GM21381 (cell line): Measurements from ENCODE around the gene GGA2.
"Not testable (repeated sequence)": the region's sequence is repeated elsewhere in the genome, so short reads cannot be mapped to it uniquely, and the experiment has no call there.

Source experiments
- ATAC-seq: cut with Tn5 transposase; IDR thresholded peaks from one replicate; pipeline ENCODE4 v1.9.1; 2021; ENCODE audit warnings: mild to moderate bottlenecking, moderate library complexity; ENCODE audit not compliant: unreplicated experiment

The GGA2 gene

GRCh38 chr16:23504453-23505179, 5.7 kb downstream of the GGA2 start:
- peak; percentile 63 for ATAC-seq

DNA sequence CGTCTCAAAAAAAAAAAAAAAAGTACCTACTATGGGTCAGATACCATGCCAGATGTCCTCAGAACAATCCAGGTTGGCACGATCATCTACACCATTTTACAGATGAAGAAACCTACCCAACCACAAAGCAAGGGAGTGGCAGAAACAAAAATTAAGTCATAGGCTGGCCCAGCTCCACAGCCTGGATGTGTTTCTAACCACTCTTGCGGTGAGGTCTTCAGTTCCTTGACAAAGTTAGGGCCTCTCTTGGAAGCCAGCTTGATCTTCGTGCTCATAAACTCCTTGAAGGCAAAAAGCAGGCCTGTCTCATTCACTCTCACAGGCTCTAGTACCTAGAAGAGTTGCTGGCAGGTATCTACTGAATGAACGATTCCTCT, 6.2 kb downstream of the GGA2 start:
- peak; percentile 11 for ATAC-seq

DNA sequence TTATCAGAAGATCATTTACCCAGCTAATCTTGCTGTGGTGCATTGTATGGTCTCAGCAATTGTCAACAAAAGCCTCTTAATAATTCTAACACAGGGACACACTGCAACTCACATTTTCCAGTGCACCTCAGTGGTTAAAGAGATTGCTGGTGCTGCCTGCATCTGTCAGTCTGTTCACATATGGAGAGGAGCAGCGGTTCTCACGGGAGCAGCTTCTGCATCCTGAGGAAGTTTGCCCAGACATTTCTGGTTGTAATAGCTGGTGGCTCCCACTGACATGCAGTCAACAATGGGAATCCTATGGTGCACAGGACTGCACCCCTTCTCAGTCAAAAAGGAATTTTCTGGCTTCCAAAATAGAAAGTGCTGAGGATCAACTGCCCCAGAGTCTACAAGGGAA, 7.8 kb downstream of the GGA2 start:
- ATAC-seq: no peak

- ATAC-seq: no peak
Measured at GRCh38 chr16:23501291-23501690, 9.0 kb downstream of the GGA2 start.

DNA sequence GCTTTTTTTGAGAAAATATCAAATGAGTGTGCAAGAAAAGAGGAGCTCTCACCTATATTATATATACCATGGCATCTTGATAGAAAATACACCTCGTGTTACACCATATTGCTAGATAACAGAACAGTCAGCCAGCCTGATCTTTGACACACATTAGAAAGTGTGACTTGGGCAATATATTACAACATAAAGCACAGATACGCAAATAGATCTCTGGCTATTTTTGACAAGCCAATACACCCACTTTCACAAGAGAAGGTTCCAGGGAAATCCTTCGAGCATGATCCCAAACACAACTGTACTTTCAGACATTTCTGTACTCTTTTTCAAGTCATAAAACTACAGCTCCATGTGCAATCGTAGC, 9.4 kb downstream of the GGA2 start:
- no peak for ATAC-seq

DNA sequence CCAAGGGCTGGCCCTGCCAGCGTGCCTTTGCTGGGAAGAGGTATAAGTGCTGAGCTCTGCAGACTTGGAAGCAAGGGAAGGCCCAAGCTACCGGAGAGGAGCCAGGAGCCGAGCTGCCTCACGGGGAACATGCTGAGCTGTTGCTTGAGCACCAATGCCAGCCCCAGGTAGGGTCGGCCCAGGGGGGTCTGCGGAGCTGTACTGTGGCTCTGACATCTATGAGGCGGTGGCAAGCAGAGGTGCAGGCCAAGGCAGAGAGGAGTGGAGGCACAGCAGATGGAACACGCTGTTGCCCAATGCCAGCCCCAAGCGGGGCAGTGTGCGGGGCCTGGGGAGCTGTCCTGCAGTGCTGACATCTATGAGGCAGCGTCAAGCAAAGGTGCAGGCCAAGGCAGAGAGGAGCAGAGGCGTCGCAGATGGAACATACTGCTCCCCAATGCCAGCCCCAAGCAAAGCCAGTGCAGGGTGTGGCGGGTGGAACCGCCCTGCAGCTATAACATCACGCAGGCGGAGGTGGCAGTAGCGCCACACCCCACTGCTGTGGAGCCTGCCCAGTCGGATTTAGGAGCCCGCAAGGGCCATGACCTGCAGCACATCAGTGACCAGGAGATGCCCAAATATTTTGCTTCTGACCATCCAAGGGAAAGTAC, 10.0 kb downstream of the GGA2 start:
- no peak for ATAC-seq

DNA sequence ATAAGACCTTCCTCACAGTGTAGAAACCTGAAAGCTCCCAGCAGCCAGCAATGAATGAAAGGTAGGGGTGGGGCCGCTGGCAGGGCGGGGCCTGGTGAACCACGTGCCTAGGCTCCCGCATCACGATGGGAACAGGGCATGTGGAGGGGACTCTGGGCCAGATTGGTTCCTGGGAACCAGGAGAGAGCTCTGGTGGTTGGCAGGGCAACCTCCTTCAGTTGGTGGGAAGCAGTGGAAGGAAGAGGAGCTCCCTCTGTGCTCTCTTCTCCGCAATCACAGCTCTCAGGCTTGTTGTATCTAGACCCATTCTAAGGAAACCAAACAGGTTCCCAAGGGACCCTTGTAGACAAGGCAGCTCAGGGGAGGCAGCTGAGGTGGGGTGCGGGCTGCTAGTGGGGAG, 10.5 kb downstream of the GGA2 start:
- no peak for ATAC-seq

DNA sequence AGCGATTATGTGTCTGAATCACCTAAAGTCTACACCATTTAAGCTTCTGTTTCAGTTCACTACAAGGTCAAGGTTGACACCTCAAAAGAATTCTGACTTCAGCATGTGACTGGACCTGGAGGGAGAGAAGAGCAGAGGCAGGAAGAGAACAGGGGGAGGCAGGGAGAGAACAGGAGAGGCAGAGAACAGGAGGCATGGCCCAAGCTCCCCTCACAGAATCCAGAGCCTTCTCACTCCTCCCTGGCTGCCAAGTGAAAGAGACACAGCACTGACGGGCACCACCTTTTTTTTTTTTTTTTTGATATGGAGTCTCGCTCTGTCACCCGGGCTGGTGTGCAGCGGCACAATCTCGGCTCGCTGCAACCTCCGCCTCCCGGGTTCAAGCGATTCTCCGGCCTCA, 11.4 kb downstream of the GGA2 start:
- ATAC-seq: no peak

GRCh38 chr16:23497543-23497868, 12.8 kb downstream of the GGA2 start:
- ATAC-seq: no peak

- ATAC-seq: no peak
Measured at GRCh38 chr16:23496821-23497542, 13.3 kb downstream of the GGA2 start.

GRCh38 chr16:23495671-23496070, 14.6 kb downstream of the GGA2 start:
- no peak for ATAC-seq

- no peak for ATAC-seq
Measured at GRCh38 chr16:23494188-23494587, 16.1 kb downstream of the GGA2 start.

DNA sequence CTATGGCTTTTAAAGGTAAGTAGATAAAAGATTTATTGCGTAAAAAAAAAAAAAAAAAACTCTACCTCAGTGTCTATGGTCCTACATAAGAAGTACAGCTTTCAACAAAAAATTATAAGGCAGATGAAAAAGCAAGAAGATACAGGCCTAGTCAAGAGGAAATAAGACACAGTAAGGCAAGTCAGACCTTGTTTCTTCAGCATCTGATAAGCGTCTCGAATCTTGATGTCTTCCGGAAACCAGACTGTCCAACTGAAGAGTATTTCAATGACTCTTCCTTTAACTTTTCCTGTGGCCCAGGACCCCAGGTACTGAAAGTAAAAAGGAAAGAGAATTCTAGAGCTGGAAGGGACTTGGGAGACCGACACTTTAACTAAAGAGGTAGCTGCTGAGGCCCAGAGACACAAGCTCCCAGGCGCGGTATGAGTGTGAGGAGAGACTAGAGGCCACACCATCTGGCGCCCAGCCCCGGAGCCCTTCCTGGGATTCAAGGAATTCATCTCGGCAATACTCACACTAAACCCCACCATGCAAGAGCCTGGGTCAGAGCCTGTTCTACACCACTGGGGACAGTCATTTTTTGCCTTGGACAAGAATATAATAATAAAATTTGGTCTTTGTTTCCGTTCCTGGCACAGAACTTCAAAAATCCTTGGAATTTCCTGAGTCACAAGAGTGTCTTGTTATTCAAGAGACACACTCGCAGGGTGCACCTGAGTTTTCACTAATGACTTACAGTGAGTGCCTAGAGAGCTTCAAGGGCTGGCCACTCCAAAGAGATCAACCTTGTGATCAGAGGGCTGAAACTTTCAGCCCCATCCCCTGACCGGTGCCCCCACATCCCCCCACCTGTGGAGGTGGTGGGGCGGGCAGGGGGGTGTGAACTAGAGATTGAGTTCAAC, 18.6 kb downstream of the GGA2 start:
- no peak for ATAC-seq

DNA sequence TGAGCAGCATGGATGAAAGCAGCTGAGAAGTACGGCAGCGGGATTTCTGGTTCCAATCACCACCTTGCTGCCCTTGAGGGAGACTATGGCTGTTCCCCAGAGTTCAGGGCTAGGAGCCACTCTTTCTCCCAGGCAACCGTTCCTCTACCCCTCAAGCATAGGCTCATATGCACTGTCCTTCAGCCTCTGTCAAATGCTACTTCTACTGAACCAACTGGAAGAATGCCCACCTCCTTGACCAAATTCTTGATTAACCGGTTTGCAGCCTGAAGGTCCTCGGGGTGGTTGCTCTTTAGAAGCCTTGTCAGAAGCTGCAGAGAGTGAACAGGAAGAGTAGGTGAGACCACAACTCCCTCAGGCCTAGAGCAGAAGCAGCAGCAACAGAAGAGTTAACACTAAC, 23.8 kb downstream of the GGA2 start:
- ATAC-seq: no peak

DNA sequence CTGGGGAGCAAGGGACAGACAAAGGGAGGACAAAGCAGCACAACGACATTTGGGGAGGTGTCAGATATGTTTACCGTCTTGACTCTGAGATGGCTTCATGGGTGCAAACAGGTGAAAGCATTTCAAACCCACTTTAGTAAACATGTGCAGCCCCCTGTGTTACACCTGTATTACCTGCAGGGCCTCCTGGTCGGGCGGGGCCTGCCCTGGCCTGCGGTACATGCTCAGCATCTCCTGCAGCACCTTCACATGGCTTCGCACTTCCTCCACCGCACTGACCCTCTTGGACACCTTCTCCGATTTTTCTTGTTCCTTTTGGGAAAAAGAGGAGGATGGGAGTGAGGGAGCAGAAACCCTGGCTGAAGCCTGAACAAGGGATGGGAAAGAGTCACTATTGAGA, 24.5 kb downstream of the GGA2 start:
- no peak for ATAC-seq

GRCh38 chr16:23485257-23485614, 25.1 kb downstream of the GGA2 start:
- ATAC-seq: no peak

DNA sequence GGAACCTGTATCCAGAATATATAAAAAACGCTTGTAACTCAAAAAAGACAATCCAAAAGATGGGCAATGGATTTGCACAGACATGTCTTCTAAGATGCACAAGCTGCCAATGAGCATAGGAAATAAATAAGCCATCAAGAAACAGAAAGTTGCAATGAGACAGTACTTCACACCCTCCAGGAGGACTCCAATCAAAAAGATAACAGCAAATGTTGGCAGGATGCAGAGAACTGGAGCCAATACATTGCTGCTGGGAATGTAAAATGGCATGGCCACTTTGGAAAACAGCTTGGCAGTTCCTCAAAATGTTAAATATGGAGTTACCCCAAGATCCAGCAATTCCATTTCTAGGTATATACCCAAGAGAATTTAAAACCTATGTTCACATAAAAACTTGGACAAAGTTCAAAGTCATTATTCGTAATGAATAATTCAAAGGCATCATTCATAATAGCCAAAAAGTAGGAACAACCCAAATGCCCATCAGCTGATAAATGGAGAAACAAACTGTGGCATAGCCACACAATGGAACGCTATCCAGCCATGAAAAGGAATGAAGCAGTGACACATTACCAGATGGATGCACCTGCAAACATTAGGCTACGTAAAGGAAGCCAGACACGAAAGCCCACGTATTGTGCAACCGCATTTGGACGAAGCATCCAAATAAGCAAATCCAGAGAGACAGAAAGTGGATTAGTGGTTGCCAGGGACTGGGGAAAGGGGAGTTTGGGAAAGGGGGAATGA, 25.6 kb downstream of the GGA2 start:
- no peak for ATAC-seq

DNA sequence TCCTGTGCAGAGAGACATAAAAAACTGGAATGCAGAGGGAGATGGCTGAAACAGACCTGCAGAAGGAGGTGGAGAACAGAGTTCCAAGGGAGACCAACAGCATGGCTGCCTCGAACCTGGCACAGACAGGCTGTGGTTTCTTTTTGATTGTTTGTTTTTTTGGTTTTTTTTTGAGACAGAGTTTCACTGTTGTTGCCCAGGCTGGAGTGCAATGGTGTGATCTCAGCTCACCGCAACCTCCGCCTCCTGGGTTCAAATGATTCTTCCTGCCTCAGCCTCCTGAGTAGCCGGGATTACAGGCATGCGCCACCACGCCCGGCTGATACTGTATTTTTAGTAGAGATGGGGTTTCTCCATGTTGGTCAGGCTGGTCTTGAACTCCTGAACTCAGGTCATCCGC, 26.8 kb downstream of the GGA2 start:
- not testable (repeated sequence) for ATAC-seq

- peak; percentile 88 for ATAC-seq
Measured at GRCh38 chr16:23482778-23483177, 27.5 kb downstream of the GGA2 start.

DNA sequence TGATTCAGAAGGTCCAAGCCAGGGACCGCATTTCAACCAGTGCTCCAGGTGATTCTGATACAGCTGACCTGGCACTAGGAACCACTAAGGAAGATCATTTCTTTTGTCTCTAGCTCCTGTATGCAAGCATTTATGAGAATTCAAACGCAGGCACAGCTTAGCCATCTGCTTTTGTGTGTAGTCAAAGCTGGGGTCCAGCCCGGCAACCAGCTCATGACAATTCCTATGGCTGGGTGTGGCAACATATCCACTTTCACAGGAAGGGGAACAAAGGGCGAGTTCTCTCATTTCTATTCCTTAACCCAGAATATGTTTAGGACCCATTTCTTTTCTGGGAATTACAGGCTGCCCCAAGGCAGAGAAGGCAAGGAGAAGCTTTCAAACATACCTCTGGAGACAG, 30.0 kb downstream of the GGA2 start:
- ATAC-seq: no peak

DNA sequence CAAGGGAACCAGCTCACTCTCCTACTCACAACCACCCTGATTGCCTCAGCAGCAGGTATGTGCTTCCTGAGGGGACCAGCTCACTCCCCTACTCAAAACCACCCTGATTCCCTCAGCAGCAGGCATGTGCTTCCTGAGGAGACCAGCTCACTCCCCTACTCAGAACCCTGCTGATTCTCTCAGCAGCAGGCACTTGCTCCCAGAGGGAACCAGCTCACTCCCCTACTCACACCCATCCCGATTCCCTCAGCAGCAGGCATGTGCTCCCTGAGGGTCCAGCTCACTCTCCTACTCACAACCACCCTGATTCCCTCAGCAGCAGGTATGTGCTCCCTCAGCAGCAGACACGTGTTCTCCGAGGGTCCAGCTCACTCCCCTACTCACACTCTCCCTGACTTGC, 31.2 kb downstream of the GGA2 start:
- ATAC-seq: no peak
